Amygdala (tissue), 56 donors: ENCODE results near the gene KAT2B.

ENCODE experiments used
- DNase-seq, 56 donors: peaks; one replicate each; lab custom pipeline; 2025; lab: John Stamatoyannopoulos, UW

Gene KAT2B

DNA sequence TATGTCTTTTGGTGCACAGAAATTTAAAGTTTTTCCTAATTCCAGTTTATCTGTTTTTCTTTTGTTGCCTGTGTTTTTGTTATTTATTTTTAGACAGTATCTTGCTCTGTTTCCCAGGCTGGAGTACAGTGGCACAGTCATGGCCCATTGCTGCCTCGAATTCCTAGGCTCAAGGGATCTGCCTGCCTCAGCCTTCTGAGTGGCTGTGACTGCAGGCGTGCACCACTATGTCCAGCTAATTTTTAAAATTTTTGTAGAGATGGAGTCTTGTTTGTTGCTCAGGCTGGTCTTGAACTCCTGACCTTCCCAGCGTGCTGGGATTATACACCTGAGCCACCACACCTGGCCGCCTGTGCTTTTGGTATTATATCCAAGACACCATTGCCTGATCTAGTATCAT, 22.8 kb downstream of the KAT2B start:
- DNase-seq: no peak

DNA sequence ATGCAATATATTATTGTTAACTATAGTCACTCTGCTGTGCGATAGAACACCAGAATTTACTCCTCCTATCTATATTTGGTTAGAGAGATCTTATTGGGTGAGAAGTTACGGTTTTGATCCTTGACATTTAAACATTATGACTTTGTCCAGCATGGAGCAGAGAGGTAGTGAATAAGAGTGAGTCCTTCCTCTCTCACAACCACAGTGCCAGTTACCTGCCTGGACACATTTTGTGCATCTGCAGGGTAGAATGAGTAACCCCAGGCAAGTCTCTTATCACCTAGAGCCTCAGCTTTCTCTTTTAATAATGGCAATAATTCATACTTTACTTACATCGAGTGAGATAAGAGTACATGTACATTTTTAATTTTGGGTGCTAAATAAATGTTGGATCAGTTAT, 24.1 kb downstream of the KAT2B start:
- DNase-seq: no peak

- DNase-seq: no peak
These were observed 24.7 kb downstream of the KAT2B start for GRCh38 chr3:20064796-20065564.

DNA sequence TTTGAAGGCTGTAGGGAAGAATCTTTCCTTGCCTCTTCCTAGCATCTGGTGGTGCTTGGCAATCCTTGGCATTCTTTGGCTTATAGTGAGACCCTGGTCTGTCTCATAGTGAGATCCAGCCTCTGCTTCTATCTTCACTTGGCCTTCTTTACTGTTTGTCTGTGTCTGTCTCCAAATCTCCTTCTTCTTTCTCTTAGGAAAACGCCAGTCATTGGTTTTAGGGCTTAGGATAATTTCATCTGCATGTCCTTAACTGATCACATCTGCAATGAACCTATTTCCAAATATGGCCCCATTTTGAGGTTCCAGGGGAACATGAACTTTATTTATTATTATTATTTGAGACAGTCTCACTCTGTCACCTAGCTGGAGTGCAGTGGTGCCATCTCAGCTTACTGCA, 25.8 kb downstream of the KAT2B start:
- DNase-seq: no peak

GRCh38 chr3:20066850-20067617, 26.8 kb downstream of the KAT2B start:
- no peak for DNase-seq

GRCh38 chr3:20068512-20069177, 28.4 kb downstream of the KAT2B start:
- no peak for DNase-seq

DNA sequence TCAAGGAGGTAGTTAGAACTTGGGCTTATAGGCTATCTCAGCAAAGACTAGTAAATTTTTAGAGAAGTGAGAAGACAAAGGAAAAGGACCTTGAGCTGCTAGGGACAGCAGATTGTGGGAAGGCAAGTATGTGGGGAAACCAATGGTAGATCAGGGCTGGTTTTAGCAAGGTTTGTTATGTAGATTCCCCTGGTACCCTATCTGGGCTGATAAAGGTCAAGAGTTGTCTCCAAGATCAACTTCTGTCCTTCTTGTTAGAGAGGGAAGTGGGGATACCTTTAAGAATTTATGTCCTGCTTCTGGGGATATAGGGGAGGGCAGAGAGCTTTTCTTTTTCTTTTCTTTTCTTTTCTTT, 28.9 kb downstream of the KAT2B start:
- no peak for DNase-seq

DNA sequence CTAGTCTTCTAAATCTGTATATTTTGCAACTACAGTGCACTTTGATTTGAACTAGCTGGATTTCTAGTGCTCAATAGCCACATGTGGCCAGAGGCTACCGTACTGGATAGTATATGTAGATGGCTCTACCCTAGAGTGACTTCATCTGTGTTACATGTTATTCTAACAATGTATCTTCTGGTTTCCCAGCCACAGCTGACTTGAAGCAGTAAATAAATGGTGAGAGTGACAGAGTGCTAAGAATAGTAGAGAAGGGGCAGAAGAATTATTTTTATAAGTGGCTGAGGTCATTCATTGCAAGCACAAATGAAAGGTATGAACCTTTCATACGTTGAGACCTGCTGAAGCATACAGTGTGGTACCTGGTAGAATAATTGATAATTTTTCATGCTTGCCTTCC, 30.9 kb downstream of the KAT2B start:
- no peak for DNase-seq

- peak in 35 of 56 donors; percentile 9 to 81 (median 51) for DNase-seq
These were observed 32.2 kb downstream of the KAT2B start for GRCh38 chr3:20072422-20072821.

DNA sequence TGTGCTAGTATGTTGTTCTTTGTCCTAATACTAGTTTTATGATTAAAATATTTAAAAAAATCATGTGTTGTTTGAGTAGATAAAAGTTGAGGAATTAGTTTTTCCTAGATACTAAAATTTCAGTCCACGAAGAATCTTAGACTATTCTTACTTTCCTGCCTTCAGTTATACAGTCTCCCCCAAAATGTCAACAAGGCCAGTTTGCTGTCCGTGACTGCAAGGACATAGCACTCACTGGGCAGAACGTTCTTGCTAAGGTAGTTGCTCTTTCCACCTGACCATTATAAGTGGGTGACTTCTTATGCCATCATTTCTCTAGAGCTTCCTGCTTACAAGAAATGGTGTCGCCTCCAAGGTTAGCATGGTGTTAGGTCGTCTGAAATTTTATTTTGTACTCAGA, 32.8 kb downstream of the KAT2B start:
- peak in 1 of 56 donors; percentile 20 for DNase-seq

DNA sequence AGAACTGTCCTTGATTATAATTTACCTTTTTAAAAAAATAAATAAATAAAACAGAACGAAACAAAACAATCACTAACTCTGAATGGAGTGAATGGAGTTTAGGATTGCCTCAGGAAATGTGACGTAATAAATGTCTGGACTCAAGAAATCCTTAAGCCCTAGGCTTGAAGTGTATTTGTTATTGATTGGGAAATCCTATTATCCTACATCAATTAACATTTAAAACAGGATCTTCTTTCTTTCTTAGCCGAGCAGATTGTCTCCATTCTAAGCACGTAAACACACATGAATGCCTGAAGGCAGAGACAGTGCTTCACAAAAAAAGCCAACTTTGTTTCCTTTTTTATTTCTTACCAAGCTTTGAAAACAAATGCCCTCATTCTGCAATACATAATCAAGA, 33.4 kb downstream of the KAT2B start:
- DNase-seq: no peak

DNA sequence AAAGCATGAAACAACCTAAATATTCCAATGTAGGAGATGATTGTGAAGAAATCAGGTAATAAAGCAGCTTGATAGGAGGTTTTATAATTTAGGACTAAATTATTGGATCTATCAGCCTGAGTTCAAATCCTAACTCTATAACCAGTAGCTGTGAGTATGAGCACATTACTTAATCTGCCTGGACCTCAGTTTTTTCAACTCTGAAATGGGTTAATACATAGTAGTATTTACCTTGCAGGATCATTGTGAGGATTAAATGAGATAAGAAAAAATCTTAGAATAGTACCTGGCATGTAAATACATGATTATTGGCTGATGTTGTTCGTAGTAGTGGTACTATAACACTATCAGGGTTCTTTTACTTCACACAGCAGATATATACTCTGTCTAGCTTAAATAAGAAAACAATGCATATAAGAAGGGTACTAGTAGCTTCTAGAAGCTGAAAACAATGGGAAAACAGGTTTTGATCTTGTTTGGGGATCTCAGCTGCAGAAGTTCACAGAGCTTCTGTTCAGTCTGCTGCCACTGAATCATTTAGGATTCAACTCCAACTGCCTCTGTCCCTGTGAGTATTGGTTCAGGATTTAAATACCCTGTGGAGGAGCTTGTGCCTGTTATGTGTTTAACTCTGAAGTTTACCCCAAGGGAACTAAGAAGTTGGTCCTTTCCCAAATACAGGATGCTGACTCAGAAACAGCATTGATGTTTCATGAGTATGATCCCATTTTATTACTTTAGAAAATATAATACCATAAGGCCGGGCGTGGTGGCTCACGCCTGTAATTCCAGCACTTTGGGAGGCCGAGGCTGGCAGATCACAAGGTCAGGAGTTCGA, 34.2 kb downstream of the KAT2B start:
- no peak for DNase-seq

DNA sequence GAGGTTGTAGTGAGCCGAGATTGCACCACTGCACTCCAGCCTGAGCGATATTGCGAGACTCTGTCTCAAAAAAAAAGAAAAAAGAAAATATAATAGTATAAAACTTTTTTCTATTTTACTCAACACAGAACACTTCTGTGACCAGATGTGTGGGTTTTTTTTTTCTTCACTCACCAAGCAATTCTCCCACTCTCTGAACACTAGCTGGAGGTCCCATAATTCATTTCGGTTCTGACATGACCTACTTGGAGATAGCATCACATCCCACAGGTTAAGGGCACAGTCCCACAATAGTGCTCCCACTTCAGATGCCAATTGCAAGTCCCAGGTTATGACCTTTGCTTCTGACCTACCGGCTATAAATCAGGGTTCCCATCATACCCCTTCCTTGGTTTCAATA, 35.0 kb downstream of the KAT2B start:
- DNase-seq: no peak

DNA sequence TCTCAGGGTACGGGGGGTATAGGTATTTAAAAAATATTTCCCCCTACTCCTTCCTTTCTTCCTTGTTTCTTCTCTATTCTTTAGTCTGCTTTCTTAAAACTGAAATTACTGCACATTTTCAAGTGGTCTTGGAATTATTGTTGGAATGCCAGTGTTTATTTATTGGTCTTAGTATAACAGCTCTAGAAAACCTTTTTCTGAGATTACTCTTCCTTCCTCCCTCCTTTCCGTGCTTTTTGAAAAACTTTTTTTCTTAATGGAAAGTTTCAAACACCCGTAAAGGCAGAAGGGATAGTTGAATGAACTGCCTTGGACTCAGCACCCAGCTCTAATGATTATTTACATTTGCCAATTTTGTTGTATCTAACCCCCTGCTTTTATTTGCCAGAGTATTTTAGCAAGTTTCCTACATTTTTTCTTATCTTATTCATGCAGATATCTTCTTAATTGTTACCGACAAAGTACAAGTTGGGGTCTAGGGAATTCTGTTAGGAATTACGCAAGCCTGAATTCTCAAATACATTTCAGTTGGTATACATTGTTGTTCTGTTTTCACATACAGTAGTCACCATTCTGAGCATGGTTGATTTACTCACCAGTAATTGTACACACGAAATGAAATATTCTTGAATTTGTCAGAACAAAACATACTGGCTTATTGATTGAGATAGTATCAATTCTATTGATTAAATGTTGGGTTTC, 36.2 kb downstream of the KAT2B start:
- no peak for DNase-seq

DNA sequence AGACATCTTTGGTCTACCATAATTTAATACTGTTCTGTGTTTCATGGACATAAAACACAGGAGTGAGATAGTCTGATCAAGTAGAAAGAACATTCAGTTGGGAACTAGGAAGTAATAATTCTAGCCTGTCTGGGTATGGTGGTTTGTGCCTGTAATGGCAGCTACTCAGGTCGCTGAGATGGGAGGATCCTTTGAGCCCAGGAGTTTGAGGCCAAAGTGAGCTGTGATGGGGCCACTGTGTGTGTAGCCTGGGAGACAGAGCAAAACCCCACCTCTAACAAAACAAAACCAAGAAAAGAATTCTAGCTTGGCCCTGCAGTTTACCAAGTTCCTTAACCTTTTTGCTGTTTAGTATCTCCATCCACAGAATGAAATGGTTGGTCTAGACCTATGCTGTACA, 36.8 kb downstream of the KAT2B start:
- no peak for DNase-seq

- no peak for DNase-seq
These were observed 38.0 kb downstream of the KAT2B start for GRCh38 chr3:20078194-20078714.

DNA sequence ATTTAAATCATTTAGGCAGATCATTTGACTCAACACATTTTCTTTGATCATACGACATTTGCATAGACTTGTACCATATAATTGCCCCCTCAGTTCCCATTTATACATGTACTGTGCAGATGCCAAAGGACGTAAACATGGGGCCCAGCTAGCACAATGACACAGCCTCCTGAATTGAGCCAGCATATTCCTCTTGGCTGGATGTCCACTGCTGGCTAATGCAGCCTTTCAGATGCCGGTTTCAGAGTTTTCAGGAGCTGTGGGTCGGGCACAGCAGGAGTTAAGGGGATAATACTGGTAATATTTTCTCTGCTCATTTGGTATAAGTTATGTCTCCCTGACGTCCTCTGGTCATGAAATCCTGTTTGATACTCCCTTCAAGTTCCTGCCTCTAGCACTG, 39.4 kb downstream of the KAT2B start:
- DNase-seq: peak in 11 of 56 donors; percentile 11 to 42 (median 20)

- peak in 30 of 56 donors; percentile 9 to 61 (median 40) for DNase-seq
These were observed 40.8 kb downstream of the KAT2B start for GRCh38 chr3:20080956-20081554.

- DNase-seq: no peak
These were observed 43.0 kb downstream of the KAT2B start for GRCh38 chr3:20083253-20083652.
